ENCODE measurements around the gene KLHL14.
"Not testable (repeated sequence)": the region's sequence is repeated elsewhere in the genome, so short reads cannot be mapped to it uniquely, and the experiment has no call there.

DNA sequence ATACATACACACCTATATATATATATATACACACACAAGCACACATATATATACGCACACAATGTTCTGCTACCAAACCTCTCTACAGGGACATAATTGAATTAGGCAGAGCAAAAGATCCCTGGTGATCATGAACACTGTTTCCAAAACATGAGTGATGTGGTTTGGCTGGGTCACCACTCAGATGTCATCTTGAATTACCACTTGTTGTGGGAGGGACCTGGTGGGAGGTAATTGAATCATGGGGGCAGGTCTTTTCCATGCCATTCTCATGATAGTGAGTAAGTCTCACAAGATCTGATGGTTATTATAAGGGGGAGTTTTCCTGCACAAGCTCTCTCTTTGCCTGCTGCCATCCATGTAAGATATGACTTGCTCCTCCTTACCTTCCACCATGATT is 135.2 kb downstream of the KLHL14 start:
- TF ChIP-seq EZH2 (IDR thresholded peaks at IDR 0.05; ENCODE audit: low read depth, unreplicated experiment); POLR2AphosphoS5 (IDR thresholded peaks at IDR 0.05; ENCODE audit: low read depth); CREB1 (CRISPR knock-in tag; IDR thresholded peaks at IDR 0.05; ENCODE audit: low read depth); EZH2phosphoT487 (IDR thresholded peaks at IDR 0.05; ENCODE audit: unreplicated experiment); REST (IDR thresholded peaks at IDR 0.05; ENCODE audit: unreplicated experiment); JUNB (IDR thresholded peaks at IDR 0.05; ENCODE audit: unreplicated experiment); NANOG (IDR thresholded peaks at IDR 0.05; ENCODE audit: borderline replicate concordance); ZNF114 (CRISPR knock-in tag; IDR thresholded peaks at IDR 0.05); ZNF331 (CRISPR knock-in tag; IDR thresholded peaks at IDR 0.05; ENCODE audit: low read depth): not testable (repeated sequence)
- TF ChIP-seq, protein P1, sequence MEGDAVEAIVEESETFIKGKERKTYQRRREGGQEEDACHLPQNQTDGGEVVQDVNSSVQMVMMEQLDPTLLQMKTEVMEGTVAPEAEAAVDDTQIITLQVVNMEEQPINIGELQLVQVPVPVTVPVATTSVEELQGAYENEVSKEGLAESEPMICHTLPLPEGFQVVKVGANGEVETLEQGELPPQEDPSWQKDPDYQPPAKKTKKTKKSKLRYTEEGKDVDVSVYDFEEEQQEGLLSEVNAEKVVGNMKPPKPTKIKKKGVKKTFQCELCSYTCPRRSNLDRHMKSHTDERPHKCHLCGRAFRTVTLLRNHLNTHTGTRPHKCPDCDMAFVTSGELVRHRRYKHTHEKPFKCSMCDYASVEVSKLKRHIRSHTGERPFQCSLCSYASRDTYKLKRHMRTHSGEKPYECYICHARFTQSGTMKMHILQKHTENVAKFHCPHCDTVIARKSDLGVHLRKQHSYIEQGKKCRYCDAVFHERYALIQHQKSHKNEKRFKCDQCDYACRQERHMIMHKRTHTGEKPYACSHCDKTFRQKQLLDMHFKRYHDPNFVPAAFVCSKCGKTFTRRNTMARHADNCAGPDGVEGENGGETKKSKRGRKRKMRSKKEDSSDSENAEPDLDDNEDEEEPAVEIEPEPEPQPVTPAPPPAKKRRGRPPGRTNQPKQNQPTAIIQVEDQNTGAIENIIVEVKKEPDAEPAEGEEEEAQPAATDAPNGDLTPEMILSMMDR (conservative IDR thresholded peaks at IDR 0.05; ENCODE audit: low read depth in 2 of 2) = not testable (repeated sequence)
- TF ChIP-seq, protein P2, sequence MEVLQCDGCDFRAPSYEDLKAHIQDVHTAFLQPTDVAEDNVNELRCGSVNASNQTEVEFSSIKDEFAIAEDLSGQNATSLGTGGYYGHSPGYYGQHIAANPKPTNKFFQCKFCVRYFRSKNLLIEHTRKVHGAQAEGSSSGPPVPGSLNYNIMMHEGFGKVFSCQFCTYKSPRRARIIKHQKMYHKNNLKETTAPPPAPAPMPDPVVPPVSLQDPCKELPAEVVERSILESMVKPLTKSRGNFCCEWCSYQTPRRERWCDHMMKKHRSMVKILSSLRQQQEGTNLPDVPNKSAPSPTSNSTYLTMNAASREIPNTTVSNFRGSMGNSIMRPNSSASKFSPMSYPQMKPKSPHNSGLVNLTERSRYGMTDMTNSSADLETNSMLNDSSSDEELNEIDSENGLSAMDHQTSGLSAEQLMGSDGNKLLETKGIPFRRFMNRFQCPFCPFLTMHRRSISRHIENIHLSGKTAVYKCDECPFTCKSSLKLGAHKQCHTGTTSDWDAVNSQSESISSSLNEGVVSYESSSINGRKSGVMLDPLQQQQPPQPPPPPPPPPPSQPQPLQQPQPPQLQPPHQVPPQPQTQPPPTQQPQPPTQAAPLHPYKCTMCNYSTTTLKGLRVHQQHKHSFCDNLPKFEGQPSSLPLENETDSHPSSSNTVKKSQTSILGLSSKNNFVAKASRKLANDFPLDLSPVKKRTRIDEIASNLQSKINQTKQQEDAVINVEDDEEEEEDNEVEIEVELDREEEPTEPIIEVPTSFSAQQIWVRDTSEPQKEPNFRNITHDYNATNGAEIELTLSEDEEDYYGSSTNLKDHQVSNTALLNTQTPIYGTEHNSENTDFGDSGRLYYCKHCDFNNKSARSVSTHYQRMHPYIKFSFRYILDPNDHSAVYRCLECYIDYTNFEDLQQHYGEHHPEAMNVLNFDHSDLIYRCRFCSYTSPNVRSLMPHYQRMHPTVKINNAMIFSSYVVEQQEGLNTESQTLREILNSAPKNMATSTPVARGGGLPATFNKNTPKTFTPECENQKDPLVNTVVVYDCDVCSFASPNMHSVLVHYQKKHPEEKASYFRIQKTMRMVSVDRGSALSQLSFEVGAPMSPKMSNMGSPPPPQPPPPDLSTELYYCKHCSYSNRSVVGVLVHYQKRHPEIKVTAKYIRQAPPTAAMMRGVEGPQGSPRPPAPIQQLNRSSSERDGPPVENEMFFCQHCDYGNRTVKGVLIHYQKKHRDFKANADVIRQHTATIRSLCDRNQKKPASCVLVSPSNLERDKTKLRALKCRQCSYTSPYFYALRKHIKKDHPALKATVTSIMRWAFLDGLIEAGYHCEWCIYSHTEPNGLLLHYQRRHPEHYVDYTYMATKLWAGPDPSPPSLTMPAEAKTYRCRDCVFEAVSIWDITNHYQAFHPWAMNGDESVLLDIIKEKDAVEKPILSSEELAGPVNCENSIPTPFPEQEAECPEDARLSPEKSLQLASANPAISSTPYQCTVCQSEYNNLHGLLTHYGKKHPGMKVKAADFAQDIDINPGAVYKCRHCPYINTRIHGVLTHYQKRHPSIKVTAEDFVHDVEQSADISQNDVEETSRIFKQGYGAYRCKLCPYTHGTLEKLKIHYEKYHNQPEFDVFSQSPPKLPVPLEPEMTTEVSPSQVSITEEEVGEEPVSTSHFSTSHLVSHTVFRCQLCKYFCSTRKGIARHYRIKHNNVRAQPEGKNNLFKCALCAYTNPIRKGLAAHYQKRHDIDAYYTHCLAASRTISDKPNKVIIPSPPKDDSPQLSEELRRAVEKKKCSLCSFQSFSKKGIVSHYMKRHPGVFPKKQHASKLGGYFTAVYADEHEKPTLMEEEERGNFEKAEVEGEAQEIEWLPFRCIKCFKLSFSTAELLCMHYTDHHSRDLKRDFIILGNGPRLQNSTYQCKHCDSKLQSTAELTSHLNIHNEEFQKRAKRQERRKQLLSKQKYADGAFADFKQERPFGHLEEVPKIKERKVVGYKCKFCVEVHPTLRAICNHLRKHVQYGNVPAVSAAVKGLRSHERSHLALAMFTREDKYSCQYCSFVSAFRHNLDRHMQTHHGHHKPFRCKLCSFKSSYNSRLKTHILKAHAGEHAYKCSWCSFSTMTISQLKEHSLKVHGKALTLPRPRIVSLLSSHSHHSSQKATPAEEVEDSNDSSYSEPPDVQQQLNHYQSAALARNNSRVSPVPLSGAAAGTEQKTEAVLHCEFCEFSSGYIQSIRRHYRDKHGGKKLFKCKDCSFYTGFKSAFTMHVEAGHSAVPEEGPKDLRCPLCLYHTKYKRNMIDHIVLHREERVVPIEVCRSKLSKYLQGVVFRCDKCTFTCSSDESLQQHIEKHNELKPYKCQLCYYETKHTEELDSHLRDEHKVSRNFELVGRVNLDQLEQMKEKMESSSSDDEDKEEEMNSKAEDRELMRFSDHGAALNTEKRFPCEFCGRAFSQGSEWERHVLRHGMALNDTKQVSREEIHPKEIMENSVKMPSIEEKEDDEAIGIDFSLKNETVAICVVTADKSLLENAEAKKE (CRISPR knock-in tag; IDR thresholded peaks at IDR 0.05) = not testable (repeated sequence)
- TF ChIP-seq, protein P3, sequence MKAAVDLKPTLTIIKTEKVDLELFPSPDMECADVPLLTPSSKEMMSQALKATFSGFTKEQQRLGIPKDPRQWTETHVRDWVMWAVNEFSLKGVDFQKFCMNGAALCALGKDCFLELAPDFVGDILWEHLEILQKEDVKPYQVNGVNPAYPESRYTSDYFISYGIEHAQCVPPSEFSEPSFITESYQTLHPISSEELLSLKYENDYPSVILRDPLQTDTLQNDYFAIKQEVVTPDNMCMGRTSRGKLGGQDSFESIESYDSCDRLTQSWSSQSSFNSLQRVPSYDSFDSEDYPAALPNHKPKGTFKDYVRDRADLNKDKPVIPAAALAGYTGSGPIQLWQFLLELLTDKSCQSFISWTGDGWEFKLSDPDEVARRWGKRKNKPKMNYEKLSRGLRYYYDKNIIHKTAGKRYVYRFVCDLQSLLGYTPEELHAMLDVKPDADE (IDR thresholded peaks at IDR 0.05) = not testable (repeated sequence)

Measured in GM23338 (cell line).